Raji (cell line): Measurements from ENCODE around the gene OR2A5.

Source experiments
- POLR2A ChIP-seq: IDR thresholded peaks from 2 replicates; pipeline ENCODE4 v1.6.1; 2011; ENCODE audit warnings: low read depth, low read length, control low read depth; ENCODE audit not compliant: insufficient read depth

OR2A5 gene

GRCh38 chr7:144048648-144049047, at the start of gene OR2A5:
TSS of gene OR2A5 (plus strand) at chr7:144048948. CDS start at chr7:144050402, 1,454 bp downstream.
- no peak for TF ChIP-seq POLR2A

- TF ChIP-seq POLR2A: no peak
These were observed 48.7 kb upstream of the OR2A5 start, which contains the start of gene OR6B1 for GRCh38 chr7:144000020-144000419. TSS of gene OR6B1 (plus strand) at chr7:144000320. CDS start at chr7:144003997, 3,677 bp downstream.

GRCh38 chr7:144001543-144001942, 47.2 kb upstream of the OR2A5 start:
- no peak for TF ChIP-seq POLR2A

- TF ChIP-seq POLR2A: no peak
These were observed 44.0 kb upstream of the OR2A5 start for GRCh38 chr7:144004703-144005102.

- TF ChIP-seq POLR2A: no peak
These were observed 42.6 kb upstream of the OR2A5 start for GRCh38 chr7:144006029-144006691.

- no peak for TF ChIP-seq POLR2A
These were observed 42.1 kb upstream of the OR2A5 start for GRCh38 chr7:144006692-144007042.

GRCh38 chr7:144009361-144009760, 39.4 kb upstream of the OR2A5 start:
- TF ChIP-seq POLR2A: no peak

- TF ChIP-seq POLR2A: no peak
These were observed 37.1 kb upstream of the OR2A5 start for GRCh38 chr7:144011458-144012230.

- no peak for TF ChIP-seq POLR2A
These were observed 30.7 kb upstream of the OR2A5 start for GRCh38 chr7:144018065-144018464.

- TF ChIP-seq POLR2A: no peak
These were observed 29.3 kb upstream of the OR2A5 start for GRCh38 chr7:144019457-144019856.

- no peak for TF ChIP-seq POLR2A
These were observed 28.4 kb upstream of the OR2A5 start for GRCh38 chr7:144020340-144020739.

GRCh38 chr7:144022169-144022568, 26.6 kb upstream of the OR2A5 start:
- no peak for TF ChIP-seq POLR2A

- TF ChIP-seq POLR2A: no peak
These were observed 25.4 kb upstream of the OR2A5 start for GRCh38 chr7:144023171-144023827.

GRCh38 chr7:144024213-144024612, 24.5 kb upstream of the OR2A5 start:
- TF ChIP-seq POLR2A: no peak

- no peak for TF ChIP-seq POLR2A
These were observed 22.4 kb upstream of the OR2A5 start for GRCh38 chr7:144026203-144026883.
